NCI-H82 treated with DMSO at 0.1 percent for 48 hours (cell line): ENCODE measurements around the gene RASD1.
"Not testable (repeated sequence)": the region's sequence is repeated elsewhere in the genome, so short reads cannot be mapped to it uniquely, and the experiment has no call there.

Experiments used
- DNase-seq: peaks from one replicate; lab custom pipeline; 2025; ENCODE audit not compliant: unreplicated experiment; lab: John Stamatoyannopoulos, UW

Gene RASD1

GRCh38 chr17:17499402-17500145 is 3.4 kb upstream of the RASD1 start:
- no peak for DNase-seq

- no peak for DNase-seq
Measured at GRCh38 chr17:17498606-17499301, 2.6 kb upstream of the RASD1 start.

- no peak for DNase-seq
Measured at GRCh38 chr17:17497845-17498520, 1.8 kb upstream of the RASD1 start.

DNA sequence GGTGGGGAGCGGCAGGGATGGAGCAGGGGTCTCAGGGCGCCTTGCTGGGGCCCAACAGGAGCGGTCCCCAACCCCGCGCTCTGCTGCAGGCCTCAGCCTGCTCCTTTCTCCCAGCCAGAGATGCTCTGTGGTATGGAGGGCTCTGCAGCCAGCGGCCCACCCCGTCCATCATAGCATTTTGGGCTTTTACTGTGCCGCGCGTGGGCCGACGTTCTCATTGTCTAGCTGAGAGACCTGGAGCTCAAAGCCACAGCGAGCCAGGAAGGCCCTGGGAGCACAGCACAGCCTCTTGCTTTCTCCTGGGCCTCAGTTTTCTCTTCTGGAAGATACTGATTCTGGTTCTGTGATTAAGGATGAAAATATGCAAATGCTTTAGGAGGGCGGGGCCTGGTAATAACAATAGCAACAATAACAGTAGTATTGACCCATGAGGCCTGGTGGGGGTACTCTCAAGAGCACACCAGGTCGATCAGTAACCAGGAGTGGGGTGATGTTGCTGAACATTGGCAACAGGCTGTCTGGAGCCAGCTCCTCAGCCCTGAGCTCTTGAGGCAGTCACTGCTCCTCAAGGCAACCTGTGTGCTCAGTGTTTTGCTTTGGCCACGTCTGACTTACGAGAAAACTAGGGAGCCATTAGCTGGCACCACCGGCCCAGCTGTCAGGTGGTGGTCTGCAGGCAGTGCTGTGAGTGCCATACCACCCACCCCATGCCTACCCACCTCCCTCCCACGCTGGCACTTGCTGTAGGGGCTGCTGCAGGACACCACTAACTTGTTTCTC is 1.1 kb upstream of the RASD1 start:
- no peak for DNase-seq

- DNase-seq: no peak
Measured at GRCh38 chr17:17495536-17496188, 533 bp downstream of the RASD1 start.

DNA sequence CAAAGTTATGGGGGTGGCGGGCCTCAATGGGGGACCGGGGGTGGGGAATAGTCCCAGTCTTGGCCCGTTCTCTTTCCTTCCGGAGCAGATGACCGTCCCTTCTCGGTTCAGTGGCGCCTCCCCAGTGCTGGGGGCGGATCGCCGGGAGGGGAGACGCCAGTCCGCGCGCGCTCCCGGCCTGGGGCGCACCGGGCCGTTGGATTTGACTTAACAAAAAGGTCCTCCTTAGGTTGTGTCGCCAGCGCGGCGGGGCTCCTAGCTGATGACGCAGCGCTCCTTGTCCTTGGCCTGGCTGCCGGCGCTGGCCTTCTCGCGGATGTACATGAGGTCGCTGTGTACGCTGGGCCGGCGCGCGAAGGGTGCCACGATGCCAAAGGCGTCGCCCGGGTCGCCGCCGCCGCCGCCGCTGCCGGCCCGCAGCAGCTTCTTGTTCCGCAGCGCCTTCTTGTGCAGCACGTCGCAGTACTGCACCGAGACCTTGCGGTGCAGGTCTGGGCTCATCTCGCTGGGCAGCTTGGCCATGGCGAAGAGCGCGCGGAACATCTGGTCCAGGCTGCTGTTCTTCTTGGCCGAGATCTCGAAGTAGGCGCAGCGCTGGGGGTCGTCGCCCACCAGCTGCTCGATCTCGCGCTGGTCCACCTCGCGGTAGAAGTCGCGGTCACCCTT is 1.2 kb downstream of the RASD1 start:
- DNase-seq: no peak

GRCh38 chr17:17494499-17494869 is 1.7 kb downstream of the RASD1 start:
- peak; percentile 43 for DNase-seq

DNA sequence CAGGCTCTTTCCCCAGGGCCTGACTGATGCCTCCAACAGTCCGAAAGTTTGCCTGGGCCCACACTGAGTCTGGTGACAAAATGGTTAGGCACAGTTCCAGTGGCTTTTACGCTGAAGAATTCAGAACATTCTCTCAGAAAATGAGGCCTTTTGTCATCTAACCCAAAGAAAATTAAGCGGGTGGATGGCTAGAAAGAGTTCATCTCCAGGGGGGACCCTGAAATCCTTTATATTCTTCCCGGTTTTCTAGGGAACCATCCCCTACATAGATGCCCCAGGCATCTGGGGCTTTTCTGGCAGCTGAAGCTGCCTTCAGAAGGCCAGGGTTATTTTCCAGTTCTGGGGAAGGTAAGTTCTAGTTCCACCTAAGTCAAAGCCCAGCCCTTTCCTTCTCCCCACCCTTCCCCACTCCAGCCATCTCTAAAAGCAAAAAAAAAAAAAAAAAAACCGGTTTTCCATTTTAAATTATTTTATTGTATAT is 2.2 kb downstream of the RASD1 start:
- no peak for DNase-seq

GRCh38 chr17:17493249-17493985 is 2.8 kb downstream of the RASD1 start:
- peak; percentile 76 for DNase-seq

DNA sequence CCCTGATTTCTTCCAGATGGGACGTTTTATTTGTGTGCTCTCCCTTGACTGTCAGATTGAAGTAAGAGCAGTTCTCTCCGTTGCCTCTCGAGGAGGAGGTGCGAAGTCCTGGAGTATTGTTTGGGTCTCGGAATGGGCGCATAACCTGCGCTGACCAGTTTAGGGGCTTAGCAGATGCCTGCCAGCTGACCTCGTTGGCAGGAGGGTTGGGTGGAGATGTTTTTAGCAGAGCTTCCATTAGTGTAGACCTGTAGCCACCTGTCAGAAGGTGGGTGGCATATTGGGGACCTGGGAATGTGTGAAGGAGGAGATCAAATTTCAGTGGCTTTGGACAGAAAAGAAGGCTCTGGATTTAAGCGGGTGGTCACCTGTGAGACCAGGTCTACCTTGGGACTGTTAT is 3.6 kb downstream of the RASD1 start:
- DNase-seq: no peak

DNA sequence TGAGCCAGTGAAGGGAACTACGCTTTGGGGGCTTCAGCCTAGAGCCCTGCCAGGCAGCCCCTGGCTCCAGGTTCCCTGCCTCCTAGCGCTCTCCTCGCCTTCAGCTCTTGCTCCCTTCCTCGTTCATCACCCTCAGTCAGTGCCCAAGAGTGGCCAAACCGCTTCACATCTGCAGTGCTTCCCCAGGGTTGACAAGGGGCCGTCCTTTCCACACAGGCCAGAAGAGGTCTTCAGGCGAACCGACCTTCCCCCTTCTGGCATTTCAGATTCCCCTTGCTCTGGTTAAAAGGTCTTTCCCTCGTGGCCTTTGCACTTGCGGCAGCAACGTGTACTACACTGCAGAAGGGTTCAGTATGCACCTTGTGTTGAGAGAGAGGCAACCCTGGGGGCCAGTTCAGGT is 4.1 kb downstream of the RASD1 start:
- DNase-seq: no peak

DNA sequence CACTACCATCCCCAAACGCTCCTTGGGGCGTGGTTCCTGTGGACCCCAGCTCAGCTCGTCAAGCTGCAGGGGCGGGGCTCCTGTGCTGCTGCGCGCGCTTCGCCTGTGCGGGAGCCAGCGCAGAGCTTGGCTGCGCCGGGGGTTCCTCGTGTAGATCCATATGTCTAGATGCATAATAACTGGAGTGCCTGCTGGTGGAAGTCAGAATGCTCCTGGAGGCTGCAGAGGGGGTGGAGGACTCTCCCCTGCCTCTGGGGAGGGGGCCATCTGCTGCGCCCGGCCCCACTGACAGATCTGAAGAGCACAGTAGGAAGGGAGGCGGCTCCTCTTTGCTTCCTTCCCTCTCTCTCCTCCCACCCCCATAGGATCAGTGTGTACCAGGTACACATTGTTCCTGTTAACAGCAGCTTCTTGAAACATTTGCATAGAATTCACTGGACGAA is 4.6 kb downstream of the RASD1 start:
- peak; percentile 81 for DNase-seq

- no peak for DNase-seq
Measured at GRCh38 chr17:17491031-17491471, 5.1 kb downstream of the RASD1 start.

GRCh38 chr17:17487998-17488397 is 8.2 kb downstream of the RASD1 start:
- no peak for DNase-seq

- DNase-seq: not testable (repeated sequence)
Measured at GRCh38 chr17:17486416-17486815, 9.8 kb downstream of the RASD1 start.

GRCh38 chr17:17485420-17485819 is 10.8 kb downstream of the RASD1 start:
- no peak for DNase-seq

DNA sequence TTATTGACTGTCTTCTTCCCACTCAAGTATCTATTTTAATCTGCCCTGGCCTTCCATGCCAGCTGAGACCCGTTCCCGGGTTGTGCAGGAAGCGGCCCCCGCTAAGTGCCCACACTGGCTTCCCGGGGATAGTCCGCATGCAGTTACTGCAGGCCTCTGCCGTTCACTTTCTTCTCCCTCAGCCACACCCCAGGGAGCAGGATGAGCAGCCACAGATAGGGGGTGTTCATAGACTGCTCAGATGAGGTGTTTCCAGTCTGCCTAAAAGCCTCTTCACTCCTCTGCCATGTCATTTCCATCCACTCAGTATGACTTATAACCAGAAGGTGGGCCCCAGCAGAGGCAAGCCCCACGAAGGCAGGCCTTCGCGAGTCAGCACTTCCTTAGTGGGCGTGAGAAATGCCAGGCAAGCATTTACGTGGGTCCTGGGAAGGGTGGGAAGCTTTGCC is 11.7 kb downstream of the RASD1 start:
- no peak for DNase-seq

GRCh38 chr17:17481860-17482259 is 14.3 kb downstream of the RASD1 start:
- no peak for DNase-seq

DNA sequence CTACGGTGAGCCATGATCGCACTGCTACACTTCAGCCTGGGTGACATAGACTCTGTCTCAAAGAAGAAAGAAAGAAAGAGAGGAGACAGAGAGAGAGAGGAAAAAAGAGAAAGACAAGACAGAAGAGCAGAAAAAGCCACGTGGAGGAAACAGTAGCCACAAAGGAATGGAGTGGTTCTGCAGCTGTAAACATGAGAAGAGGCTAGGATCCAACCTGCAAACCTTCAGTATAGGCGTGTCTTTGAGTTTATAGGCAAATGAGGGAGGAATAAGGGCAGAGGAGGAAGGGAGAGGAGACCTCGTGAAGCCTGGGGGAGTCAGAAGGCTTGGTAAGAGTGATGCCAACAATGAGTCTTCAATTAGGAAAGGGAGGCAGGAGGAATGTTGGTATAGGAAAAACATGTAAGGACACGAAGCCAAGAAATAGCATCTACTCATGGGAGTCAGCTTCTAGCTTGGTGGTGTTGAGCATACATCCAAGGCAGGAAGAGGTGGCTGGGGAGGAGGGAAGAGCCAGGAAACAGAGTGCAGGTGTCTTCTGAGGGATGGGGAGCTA is 15.5 kb downstream of the RASD1 start:
- no peak for DNase-seq
